SK-N-SH (cell line): ENCODE measurements around the gene TMA16. TPM values are rescaled to one million over a fixed set of nuclear protein-coding genes. Genes with fewer than 3 reads are reported as not detected.
A peak's percentile ranks its signal among the peaks of the same experiment; 100 is the strongest.

ENCODE experiments used
- CTCF ChIA-PET: fragments of 300-600, 350-600 bp; formaldehyde crosslinking; extraction: SDS; loops from one replicate; lab custom pipeline; 2021; lab: Yijun Ruan, JAX
- POLR2A ChIA-PET: fragments of 350-600 bp; sonication (Branson Sonifier 250); formaldehyde crosslinking; extraction: SDS; loops from one replicate; lab custom pipeline; 2020; ENCODE audit warnings: antibody characterized with exemption, inconsistent platforms; lab: Yijun Ruan, JAX
- DNase-seq: peaks from one replicate; pipeline ENCODE4 v3.0.0; 2012
- H2AFZ ChIP-seq: fragments of 200-600 bp; sonication (generic); 2 replicates; pipeline ENCODE4 v1.8.1; 2016; ENCODE audit warnings: antibody characterized with exemption, mild to moderate bottlenecking, low read depth
- H3F3A ChIP-seq: fragments of 200-600 bp; sonication (generic); replicated peaks from 2 replicates; pipeline ENCODE3; 2016; ENCODE audit warnings: antibody characterized with exemption, mild to moderate bottlenecking; ENCODE audit not compliant: insufficient read depth
- H3K27ac ChIP-seq, 2 experiments: fragments of 200-500 bp in 1 of 2; fragments of 200-600 bp in 1 of 2; sonication (Bioruptor generic) in 1 of 2; sonication (generic), shearing (Covaris generic) in 1 of 2; 2 replicates each; pipeline versions ENCODE4 v1.5.1 to v1.6.1; 2014 to 2016; ENCODE audit warnings: low read depth in 2 of 2, inconsistent platforms in 1 of 2, low read length in 1 of 2, mild to moderate bottlenecking in 1 of 2, mixed read lengths in 1 of 2
- H3K27me3 ChIP-seq: fragments of 200-600 bp; sonication (generic), shearing (Covaris generic); 2 replicates; pipeline ENCODE4 v1.6.1; 2016; ENCODE audit warnings: mixed run types; ENCODE audit not compliant: insufficient read depth
- H3K36me3 ChIP-seq, 2 experiments: fragments of 200-500 bp in 1 of 2; fragments of 200-600 bp in 1 of 2; sonication (Bioruptor generic) in 1 of 2; sonication (generic) in 1 of 2; replicated peaks in 1 of 2; 2 replicates each; pipeline versions ENCODE3 to v1.5.1; 2014 to 2016; ENCODE audit warnings: low read length in 1 of 2, mild to moderate bottlenecking in 1 of 2; ENCODE audit not compliant: insufficient read depth in 2 of 2, control insufficient read depth in 1 of 2
- H3K4me1 ChIP-seq, 2 experiments: fragments of 200-500 bp in 1 of 2; fragments of 200-600 bp in 1 of 2; sonication (Bioruptor generic) in 1 of 2; sonication (generic), shearing (Covaris generic) in 1 of 2; 2 replicates each; pipeline versions ENCODE4 v1.5.1 to v1.6.1; 2014 to 2016; ENCODE audit warnings: low read depth in 1 of 2, low read length in 1 of 2, mixed run types in 1 of 2; ENCODE audit not compliant: insufficient read depth in 2 of 2, control insufficient read depth in 1 of 2
- H3K4me2 ChIP-seq: fragments of 200-600 bp; sonication (generic), shearing (Covaris generic); 2 replicates; pipeline ENCODE4 v1.6.1; 2017; ENCODE audit warnings: mixed run types
- H3K4me3 ChIP-seq, 2 experiments: fragments of 200-500 bp in 1 of 2; fragments of 200-600 bp in 1 of 2; sonication (Bioruptor generic) in 1 of 2; sonication (generic), shearing (Covaris generic) in 1 of 2; 2 replicates each; pipeline versions ENCODE4 v1.5.1 to v1.8.1; 2014 to 2016; ENCODE audit warnings: low read depth in 2 of 2, inconsistent platforms in 1 of 2, low read length in 1 of 2, mild to moderate bottlenecking in 1 of 2, mixed read lengths in 1 of 2, moderate library complexity in 1 of 2
- H3K79me2 ChIP-seq: fragments of 200-600 bp; sonication (generic); 2 replicates; pipeline ENCODE4 v1.8.1; 2017; ENCODE audit warnings: mild to moderate bottlenecking; ENCODE audit not compliant: insufficient read depth
- H3K9ac ChIP-seq: fragments of 200-600 bp; sonication (generic); 2 replicates; pipeline ENCODE4 v1.6.1; 2017; ENCODE audit warnings: mixed run types
- H3K9me2 ChIP-seq: fragments of 200-600 bp; sonication (generic); 2 replicates; pipeline ENCODE4 v1.6.1; 2017; ENCODE audit warnings: mixed run types
- H3K9me3 ChIP-seq: fragments of 200-600 bp; sonication (generic); 2 replicates; pipeline ENCODE4 v1.6.1; 2017; ENCODE audit warnings: mixed run types, mild to moderate bottlenecking, moderate library complexity
- H4K20me1 ChIP-seq: fragments of 200-600 bp; sonication (generic); 2 replicates; pipeline ENCODE4 v1.6.1; 2017; ENCODE audit warnings: mild to moderate bottlenecking, mixed run types; ENCODE audit not compliant: insufficient read depth
- CHD2 ChIP-seq: fragments of 150-350 bp; IDR thresholded peaks from 2 replicates; pipeline ENCODE4 v1.6.1; 2018; ENCODE audit warnings: low read length; ENCODE audit not compliant: partially characterized antibody
- EP300 ChIP-seq, 2 experiments: IDR thresholded peaks; 2 replicates each; pipeline versions ENCODE4 v1.4.0 to v1.6.1; 2012; ENCODE audit warnings: borderline replicate concordance in 1 of 2, low read depth in 1 of 2, low read length in 1 of 2
- IRF3 ChIP-seq: fragments of 150-350 bp; IDR thresholded peaks from 2 replicates; pipeline ENCODE4 v1.6.1; 2016; ENCODE audit warnings: mild to moderate bottlenecking, low read depth, low read length
- RAD21 ChIP-seq: IDR thresholded peaks from 2 replicates; pipeline ENCODE4 v1.6.1; 2012; ENCODE audit warnings: mild to moderate bottlenecking, low read length
- RXRA ChIP-seq: IDR thresholded peaks from 2 replicates; pipeline ENCODE4 v1.4.0; 2012; ENCODE audit warnings: low read depth, mild to moderate bottlenecking, borderline replicate concordance
- SIN3A ChIP-seq: IDR thresholded peaks from 2 replicates; pipeline ENCODE4 v1.6.1; 2012; ENCODE audit warnings: low read depth, mild to moderate bottlenecking, low read length, moderate library complexity, borderline replicate concordance
- TCF12 ChIP-seq: IDR thresholded peaks from 2 replicates; pipeline ENCODE4 v1.4.0; 2012
- TEAD4 ChIP-seq: IDR thresholded peaks from 2 replicates; pipeline ENCODE4 v1.4.0; 2012; ENCODE audit warnings: mild to moderate bottlenecking, borderline replicate concordance; ENCODE audit not compliant: insufficient read depth
- ZBTB33 ChIP-seq: IDR thresholded peaks from 2 replicates; pipeline ENCODE4 v1.4.0; 2012; ENCODE audit warnings: low read depth, borderline replicate concordance
- WGBS: methylation state at CpG from one replicate; pipeline ENCODE4 v1.1.6; 2017; ENCODE audit warnings: low lambda C conversion rate; 5-methylcytosine and 5-hydroxymethylcytosine counted together
- polyA plus RNA-seq, 3 experiments: library from polyadenylated mRNA; depleted of rRNA; stranded (reverse); fragments of >200 nt; gene quantifications; 2 replicates each; pipeline ENCODE4 v1.2.3, GENCODE V29; 2012

The TMA16 gene
- polyA plus RNA-seq, 1 of the 3 experiments (the other 2 are of a cell fraction), result 10.0 TPM

GRCh38 chr4:163564221-163564720 is 69.8 kb downstream of the TMA16 start:
- H3K9me3 ChIP-seq, result no peaks in the 10 kb centered on the region
- no peak for DNase-seq
- whole genome bisulfite sequencing, result 16% methylated on average over 2 of the region's 2 CpGs
- POLR2A ChIA-PET, result no interaction called here
- no peaks in the 10 kb centered on the region for H3F3A ChIP-seq
- H3K27ac ChIP-seq, result no peak overlapping the region
- H2AFZ ChIP-seq, result no peak overlapping the region
- H4K20me1 ChIP-seq, result no peaks in the 10 kb centered on the region
- H3K9me2 ChIP-seq, result no peaks in the 10 kb centered on the region
- no peaks in the 10 kb centered on the region for H3K4me1 ChIP-seq
- no peak overlapping the region for H3K4me3 ChIP-seq
- CTCF ChIA-PET, result interaction anchor here (1.0 to 2.7 kb wide), 3 partner anchors 10 to 449 kb away, joined by 3 to 14 read pairs (median 9); no protein-coding TSS in a partner anchor
- H3K36me3 ChIP-seq, result no peaks in the 10 kb centered on the region
- no peaks in the 10 kb centered on the region for H3K79me2 ChIP-seq
- H3K27me3 ChIP-seq, result no peaks in the 10 kb centered on the region; the same call in 1 of the 2 replicates
- no peak for TF ChIP-seq CHD2
- TF ChIP-seq ZBTB33, result no peak
- H3K4me2 ChIP-seq, result no peak overlapping the region
- H3K9ac ChIP-seq, result no peak overlapping the region

GRCh38 chr4:163565226-163566135 is 71.0 kb downstream of the TMA16 start:
- POLR2A ChIA-PET, result no interaction called here
- Histone ChIP-seq H3K4me1 (no peaks in the 10 kb centered on the region), H3K4me3 (no peak overlapping the region), H3K27ac (no peak overlapping the region), H3K27me3 (no peaks in the 10 kb centered on the region; the same call in 1 of the 2 replicates), H3K9ac (no peak overlapping the region)
- 3% methylated on average over 5 of the region's 5 CpGs for WGBS
- TF ChIP-seq RAD21 (no peak), EP300 (IDR thresholded peaks at IDR 0.05; ENCODE audit: borderline replicate concordance in 1 of 2, low read depth in 1 of 2, low read length in 1 of 2) (no peak), IRF3 (no peak), TEAD4 (no peak), SIN3A (no peak), RXRA (no peak), ZBTB33 (no peak), TCF12 (no peak)
- TF ChIP-seq, all 33 proteins: peak for 0
- H2AFZ ChIP-seq, result no peak overlapping the region
- H3K4me2 ChIP-seq, result peak overlapping the region; percentile 62; the same call in 1 of the 2 replicates
- no peaks in the 10 kb centered on the region for H3K9me3 ChIP-seq
- no peaks in the 10 kb centered on the region for H3F3A ChIP-seq
- H3K36me3 ChIP-seq, result no peaks in the 10 kb centered on the region
- H3K9me2 ChIP-seq, result no peaks in the 10 kb centered on the region
- no peaks in the 10 kb centered on the region for H3K79me2 ChIP-seq
- no peaks in the 10 kb centered on the region for H4K20me1 ChIP-seq
- DNase-seq, result no peak
- CTCF ChIA-PET, result interaction anchor here (1.0 to 2.0 kb wide), 2 partner anchors 10 to 11 kb away, joined by 5 to 14 read pairs; no protein-coding TSS in a partner anchor
